ENCODE measurements around the gene MTR. TPM values are rescaled to one million over a fixed set of nuclear protein-coding genes. Genes with fewer than 3 reads are reported as not detected.

MTR gene
- total RNA-seq, 1 donor from 2014 or later: 19.9 TPM

- intact Hi-C loops (cut with DNase I): no loop called here
- Histone ChIP-seq H3K4me1 (no peaks in the 10 kb centered on the region), H3K27ac (no peak overlapping the region), H3K27me3 (no peaks in the 10 kb centered on the region), H3K36me3 (no peaks in the 10 kb centered on the region), H3K9me3 (no peaks in the 10 kb centered on the region), H3K4me3 (no peak overlapping the region)
- TF ChIP-seq CTCF (IDR thresholded peaks at IDR 0.05): no peak
- no peak for TF ChIP-seq POLR2A (IDR thresholded peaks at IDR 0.05)
- TF ChIP-seq POLR2AphosphoS5 (IDR thresholded peaks at IDR 0.05; ENCODE audit: insufficient read depth in 1 of 2, low read depth in 1 of 2): no peak
- DNase-seq (ENCODE audit: extremely low spot score in 2 of 2): no peak
These were observed 26.5 kb upstream of the MTR start for GRCh38 chr1:236768601-236769000.

- H3K4me1 ChIP-seq: no peaks in the 10 kb centered on the region
- intact Hi-C loops (cut with DNase I): no loop called here
- H3K27ac ChIP-seq: no peak overlapping the region
- TF ChIP-seq POLR2A (IDR thresholded peaks at IDR 0.05) (no peak), POLR2AphosphoS5 (IDR thresholded peaks at IDR 0.05; ENCODE audit: insufficient read depth in 1 of 2, low read depth in 1 of 2) (no peak), CTCF (IDR thresholded peaks at IDR 0.05) (no peak)
- no peaks in the 10 kb centered on the region for H3K27me3 ChIP-seq
- no peak overlapping the region for H3K4me3 ChIP-seq
- no peaks in the 10 kb centered on the region for H3K36me3 ChIP-seq
- DNase-seq (ENCODE audit: extremely low spot score in 2 of 2): no peak
- peaks cover 3% of the 10 kb centered on the region for H3K9me3 ChIP-seq
These were observed 21.2 kb upstream of the MTR start for GRCh38 chr1:236773919-236774318.

- intact Hi-C loops (cut with DNase I): no loop called here
- no peak for DNase-seq (ENCODE audit: extremely low spot score in 2 of 2)
- Histone ChIP-seq H3K9me3 (peaks cover 6% of the 10 kb centered on the region), H3K4me1 (no peaks in the 10 kb centered on the region), H3K36me3 (no peaks in the 10 kb centered on the region), H3K27ac (no peak overlapping the region), H3K4me3 (no peak overlapping the region), H3K27me3 (no peaks in the 10 kb centered on the region)
- TF ChIP-seq POLR2A (IDR thresholded peaks at IDR 0.05) (no peak), CTCF (IDR thresholded peaks at IDR 0.05) (no peak), POLR2AphosphoS5 (IDR thresholded peaks at IDR 0.05; ENCODE audit: insufficient read depth in 1 of 2, low read depth in 1 of 2) (no peak)
These were observed 20.2 kb upstream of the MTR start for GRCh38 chr1:236774926-236775325.

- Histone ChIP-seq H3K4me1 (no peaks in the 10 kb centered on the region), H3K27ac (no peak overlapping the region), H3K9me3 (peaks cover 6% of the 10 kb centered on the region), H3K36me3 (no peaks in the 10 kb centered on the region), H3K4me3 (no peak overlapping the region), H3K27me3 (no peaks in the 10 kb centered on the region)
- no peak for DNase-seq (ENCODE audit: extremely low spot score in 2 of 2)
- TF ChIP-seq POLR2A (IDR thresholded peaks at IDR 0.05) (no peak), POLR2AphosphoS5 (IDR thresholded peaks at IDR 0.05; ENCODE audit: insufficient read depth in 1 of 2, low read depth in 1 of 2) (no peak), CTCF (IDR thresholded peaks at IDR 0.05) (no peak)
- intact Hi-C loops (cut with DNase I): no loop called here
These were observed 15.8 kb upstream of the MTR start for GRCh38 chr1:236779312-236779711.

GRCh38 chr1:236785477-236785876 lies 9.6 kb upstream of the MTR start:
- intact Hi-C loops (cut with DNase I): no loop called here
- TF ChIP-seq CTCF (IDR thresholded peaks at IDR 0.05) (no peak), POLR2A (IDR thresholded peaks at IDR 0.05) (no peak), POLR2AphosphoS5 (IDR thresholded peaks at IDR 0.05; ENCODE audit: insufficient read depth in 1 of 2, low read depth in 1 of 2) (no peak)
- no peaks in the 10 kb centered on the region for H3K36me3 ChIP-seq

More at GRCh38 chr1:236785477-236785876, 9.6 kb upstream of the MTR start:
- Histone ChIP-seq H3K4me3 (no peak overlapping the region), H3K27ac (no peak overlapping the region), H3K9me3 (no peaks in the 10 kb centered on the region), H3K4me1 (no peaks in the 10 kb centered on the region), H3K27me3 (no peaks in the 10 kb centered on the region)
- no peak for DNase-seq (ENCODE audit: extremely low spot score in 2 of 2)

Measured in vagina (tissue), 2 donors.